ENCODE results near the gene CYYR1.

The CYYR1 gene
- 0 reads per million in 4 donors for total RNA-seq

DNA sequence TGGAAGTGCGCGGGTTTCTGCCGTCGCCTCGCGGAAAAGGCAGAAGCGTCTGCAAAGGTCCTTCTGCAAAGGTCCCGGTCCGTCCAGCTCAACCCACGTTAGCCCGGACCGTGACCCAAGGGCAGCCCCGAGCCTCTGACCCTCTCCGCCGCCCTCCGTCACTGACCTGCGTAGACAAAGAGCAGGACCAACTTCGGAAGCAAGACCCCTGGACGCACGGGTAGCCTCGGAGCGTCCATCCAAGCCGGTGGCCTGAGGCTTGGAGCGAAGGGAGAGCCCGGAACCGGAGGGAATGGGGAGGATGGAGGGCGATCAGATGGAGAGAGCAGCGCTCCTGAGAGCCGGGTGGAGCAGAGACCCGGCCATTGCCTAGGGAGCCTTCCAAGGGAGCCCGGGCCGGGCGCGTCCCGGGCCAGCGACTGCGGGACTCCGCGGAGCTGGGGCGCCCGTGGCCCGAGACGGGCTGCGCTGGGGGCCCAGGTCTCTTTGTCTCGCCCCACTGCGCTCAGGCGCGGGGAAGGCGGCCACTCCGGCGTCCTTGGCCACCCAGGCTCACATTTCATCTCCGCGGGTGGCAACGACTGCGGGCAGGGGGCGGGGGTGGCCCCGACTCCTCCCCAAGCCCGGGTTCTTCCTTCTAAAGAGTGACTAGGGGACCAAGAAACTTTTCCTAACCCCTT lies at the start of gene CYYR1:
TSS of gene CYYR1 (minus strand) at position 585 of the 680 bp plus-strand sequence. CDS start at position 239, 346 bp downstream.
- DNase-seq, result no peak

DNA sequence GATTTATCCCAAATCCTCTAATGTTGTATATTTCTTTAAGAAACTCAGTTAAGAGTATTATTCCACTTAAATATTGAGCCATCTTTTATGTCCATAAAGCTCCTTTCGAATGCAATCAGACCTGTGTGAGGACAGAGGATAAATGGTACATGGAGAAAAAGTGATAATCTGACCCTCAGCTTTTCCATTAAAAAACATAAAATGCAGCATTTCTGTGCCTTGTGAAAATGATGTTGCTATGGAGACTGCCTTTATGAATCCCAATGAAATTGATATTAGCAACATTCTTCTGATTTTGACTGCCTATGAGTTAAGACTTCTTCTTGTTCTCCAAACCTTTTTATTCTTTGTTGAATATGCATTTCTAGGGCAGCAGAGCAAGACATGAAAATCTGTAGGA lies 44.1 kb upstream of the CYYR1 start:
- no peak for DNase-seq

DNA sequence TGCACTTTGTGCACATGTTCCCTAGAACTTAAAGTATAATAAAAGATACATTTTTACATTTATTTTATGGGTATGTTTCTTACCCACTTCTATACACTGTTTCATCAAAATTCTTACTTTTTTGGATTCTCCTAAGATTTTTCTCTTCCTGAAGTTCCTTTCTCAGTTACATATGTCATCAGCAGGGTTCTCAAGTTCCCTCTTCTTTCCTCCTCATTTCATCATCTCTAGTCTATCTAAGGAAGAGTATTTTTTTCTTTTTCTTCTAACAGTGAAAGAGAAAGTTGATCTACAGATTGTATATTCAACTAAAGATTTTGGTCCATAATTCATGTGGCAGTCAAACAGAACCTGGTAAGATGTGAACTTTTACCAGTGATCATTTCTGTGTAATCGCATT lies 41.2 kb upstream of the CYYR1 start:
- DNase-seq, result no peak

DNA sequence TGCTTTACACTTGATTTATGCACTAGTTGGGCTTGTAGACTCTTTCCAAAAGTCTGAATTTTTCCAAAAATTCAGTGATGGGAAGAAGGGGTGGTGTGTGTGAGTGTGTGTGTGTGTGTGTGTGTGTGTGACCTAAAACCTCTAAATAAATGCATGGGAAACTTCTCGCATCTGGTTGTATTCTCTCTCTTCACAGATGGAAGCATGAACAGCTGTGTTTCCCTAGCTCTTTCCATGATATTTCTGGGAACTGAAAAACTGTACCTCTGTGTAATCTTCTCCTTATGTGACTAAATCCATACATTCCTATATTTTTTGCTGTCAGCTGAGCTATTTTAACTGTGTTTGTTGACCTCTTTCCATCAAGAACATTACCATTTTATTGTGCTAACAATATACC lies 26.2 kb upstream of the CYYR1 start:
- no peak for DNase-seq

GRCh38 chr21:26597981-26598380 lies 24.9 kb upstream of the CYYR1 start:
- DNase-seq, result no peak

DNA sequence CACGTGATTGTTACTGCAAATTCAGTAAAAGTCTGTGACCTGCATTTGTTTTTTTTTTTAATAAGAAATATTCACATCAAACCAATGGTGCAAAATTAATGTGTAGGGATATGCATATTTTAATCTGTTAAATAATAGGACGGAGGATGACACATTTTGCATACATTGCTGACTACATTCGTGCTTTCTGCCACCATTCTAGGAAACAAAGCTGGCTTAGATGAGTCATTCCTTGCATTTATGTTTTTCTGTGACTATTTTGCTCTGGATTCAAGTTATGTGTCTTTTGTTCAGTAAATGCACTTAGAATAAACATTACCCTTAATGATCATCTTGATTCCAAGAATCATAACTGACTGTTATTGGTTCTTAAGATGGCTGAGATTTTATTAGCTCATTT lies 23.9 kb upstream of the CYYR1 start:
- DNase-seq, result no peak

DNA sequence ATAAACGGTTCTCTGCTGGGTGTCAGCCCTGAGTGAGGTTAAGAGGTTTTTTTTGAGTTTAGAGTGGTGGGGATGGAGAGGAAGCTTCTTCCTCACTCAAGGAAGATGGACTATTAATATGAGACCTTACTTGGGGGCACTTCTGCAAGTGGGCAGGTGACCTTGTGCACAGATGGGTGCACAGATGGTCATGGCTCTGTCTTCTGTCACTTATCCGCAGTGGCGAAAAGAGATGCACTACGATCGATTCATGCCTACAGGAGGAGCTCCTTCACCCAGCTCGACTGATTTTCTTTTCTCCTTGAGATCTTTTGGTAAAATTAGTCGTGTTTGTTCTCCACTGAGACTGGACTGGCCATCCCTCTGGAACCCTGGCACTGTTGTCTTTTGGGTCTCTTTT lies 22.9 kb upstream of the CYYR1 start:
- DNase-seq, result no peak

GRCh38 chr21:26593800-26594199 lies 20.7 kb upstream of the CYYR1 start:
- DNase-seq, result no peak

DNA sequence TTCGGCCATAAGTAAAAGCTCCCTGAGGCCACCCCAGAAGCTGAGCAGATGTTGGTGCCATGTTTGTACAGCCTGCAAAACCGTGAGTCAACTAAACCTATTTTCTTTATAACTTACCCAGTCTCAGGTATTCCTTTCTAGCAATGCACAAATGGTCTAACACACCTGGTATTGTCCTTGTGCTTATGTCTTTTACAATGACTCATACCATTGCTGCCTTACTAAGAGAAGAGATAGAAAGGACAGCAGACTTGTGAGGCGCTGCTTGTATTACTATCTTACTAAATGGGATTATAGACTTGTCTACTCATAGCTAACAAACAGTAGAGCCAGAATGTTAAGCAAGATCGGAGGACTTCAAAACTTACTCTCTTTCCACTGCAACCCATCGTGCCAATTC lies 18.5 kb upstream of the CYYR1 start:
- no peak for DNase-seq

- DNase-seq, result no peak
Observed at GRCh38 chr21:26588446-26588845, 15.4 kb upstream of the CYYR1 start.

DNA sequence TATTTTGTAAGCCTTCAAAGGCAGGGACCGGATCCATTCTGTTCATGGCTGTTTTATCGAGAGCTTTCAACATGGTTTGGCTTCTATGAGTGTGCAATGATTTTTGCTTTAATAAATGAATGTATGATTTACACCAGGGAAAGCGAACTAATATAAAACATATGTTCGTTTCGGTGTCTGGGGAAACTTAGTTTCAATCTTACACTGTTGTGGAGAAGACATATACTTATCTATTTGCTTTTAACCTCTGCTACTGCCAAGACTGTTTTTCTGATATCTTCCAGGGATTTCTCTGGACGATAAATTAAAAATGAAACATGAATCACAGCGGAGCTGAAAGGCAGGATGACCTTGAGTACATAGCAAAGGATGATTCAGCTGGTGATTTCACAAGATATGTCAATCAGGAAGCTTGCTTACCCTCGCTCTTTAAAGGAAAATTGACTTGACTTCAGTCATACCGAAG lies 14.7 kb upstream of the CYYR1 start:
- no peak for DNase-seq

- DNase-seq, result no peak
Observed at GRCh38 chr21:26583769-26584168, 10.7 kb upstream of the CYYR1 start.

- no peak for DNase-seq
Observed at GRCh38 chr21:26581818-26582217, 8.7 kb upstream of the CYYR1 start.

DNA sequence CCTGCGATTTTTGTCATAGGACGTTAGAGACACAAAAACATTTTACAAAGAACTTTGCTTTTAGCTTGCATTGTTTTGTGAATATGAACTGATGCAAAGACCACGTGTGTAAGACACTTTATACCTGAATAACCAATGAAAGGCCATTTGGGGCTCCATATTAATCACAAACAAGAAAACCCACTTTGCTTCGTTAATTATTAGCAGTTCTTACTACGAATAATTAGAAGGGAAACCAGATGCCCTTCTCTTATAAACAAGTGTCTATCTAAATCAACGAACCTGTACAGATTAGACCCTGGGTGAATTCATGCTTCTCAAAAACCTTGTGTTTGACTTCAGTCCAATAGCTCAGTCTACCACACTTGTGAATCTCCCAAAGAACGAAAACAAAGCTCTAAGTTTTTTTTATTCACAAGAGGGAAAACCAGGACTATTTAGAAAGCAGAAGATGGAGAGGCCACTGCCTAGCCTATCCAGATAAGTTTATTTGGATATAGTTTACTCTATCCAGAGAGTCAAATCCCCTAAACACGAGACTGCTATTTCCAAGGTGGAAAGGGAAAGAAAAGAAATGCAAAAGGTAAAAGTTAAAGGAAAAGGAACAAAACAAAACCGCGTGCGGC lies 897 bp downstream of the CYYR1 start:
- DNase-seq, result no peak

DNA sequence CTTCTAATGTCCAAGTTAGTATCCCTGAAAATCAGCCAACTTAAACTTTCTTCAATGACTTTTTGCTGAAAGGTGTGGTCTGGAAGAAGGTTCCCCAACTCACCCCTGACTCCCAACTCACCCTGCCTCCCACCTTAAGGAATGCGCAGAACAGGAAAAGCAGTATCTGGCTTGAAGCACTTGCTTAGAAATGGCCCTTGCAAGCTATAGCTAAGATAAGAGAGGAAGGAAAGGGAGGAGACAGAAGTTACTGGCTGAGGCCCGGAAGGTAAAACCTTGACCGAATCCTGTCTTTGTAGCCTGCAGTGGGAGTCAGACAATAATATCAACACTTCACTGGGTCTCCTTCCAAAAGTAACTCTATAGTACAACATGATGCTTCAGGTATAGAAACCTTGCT lies 2.9 kb downstream of the CYYR1 start:
- no peak for DNase-seq

DNA sequence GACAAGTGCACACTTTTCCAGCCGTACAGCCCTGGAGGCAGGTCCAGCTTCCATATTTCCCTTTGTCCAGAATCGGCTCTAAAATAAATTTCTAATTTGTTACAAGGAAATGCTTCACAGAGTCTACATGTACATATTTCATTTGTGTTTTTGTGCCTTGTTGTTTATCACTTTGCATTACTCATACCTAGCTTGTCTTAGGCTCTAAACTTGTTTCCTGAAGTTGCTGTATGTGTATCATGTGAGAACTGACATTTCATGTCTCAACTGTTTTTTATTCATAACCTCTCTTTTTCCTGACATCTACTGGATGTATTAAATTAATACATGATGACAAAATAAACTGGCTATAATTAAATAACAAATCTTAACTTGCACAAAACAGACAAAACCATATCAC lies 7.5 kb downstream of the CYYR1 start:
- no peak for DNase-seq

DNA sequence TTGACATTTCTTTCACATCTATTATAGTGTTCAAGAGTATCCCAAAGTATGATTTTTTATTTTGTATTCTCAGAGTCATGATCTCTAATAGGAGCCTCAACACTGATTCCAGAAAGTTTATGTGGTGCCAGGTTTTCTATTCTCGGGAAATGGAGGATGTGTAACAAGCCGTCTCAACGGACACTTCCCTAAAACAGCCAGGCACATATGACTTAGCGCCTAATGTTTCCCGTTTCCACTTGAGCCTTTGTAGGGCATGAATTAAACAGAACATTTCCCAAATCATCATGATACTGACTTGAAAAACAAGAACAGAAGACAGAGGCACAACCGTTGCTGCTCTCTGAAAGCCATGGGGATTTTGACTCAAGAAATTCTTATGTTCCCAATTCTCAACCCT lies 8.0 kb downstream of the CYYR1 start:
- DNase-seq, result no peak

DNA sequence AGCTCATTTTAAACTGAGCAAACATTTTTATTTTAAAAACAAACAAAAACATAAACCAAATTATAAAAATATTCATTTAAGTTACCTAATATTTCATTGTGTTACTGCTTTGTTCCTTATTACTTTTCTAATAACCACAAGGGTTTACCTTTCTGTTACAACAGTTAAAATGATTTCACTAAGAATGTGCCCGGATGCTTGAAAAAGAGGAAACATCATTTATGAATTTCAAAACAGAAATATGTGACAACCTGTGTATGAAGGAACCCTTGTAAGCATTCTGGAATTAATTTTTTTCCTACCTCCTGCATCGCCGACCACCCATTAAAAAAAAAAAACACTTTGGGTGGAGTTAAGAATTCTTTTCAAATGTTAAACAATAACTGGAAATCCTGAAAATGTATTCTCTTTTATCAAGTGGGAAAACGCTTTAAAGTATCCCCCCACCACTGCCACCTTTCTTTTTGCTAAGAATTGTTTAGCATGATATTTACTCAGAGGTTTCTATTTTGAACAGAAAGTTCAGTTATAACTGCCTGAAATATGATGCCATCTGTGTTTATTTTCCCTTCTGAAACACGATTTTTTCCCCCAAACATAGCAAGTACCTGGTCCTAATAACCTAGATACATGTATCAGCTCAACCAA lies 9.1 kb downstream of the CYYR1 start:
- no peak for DNase-seq

DNA sequence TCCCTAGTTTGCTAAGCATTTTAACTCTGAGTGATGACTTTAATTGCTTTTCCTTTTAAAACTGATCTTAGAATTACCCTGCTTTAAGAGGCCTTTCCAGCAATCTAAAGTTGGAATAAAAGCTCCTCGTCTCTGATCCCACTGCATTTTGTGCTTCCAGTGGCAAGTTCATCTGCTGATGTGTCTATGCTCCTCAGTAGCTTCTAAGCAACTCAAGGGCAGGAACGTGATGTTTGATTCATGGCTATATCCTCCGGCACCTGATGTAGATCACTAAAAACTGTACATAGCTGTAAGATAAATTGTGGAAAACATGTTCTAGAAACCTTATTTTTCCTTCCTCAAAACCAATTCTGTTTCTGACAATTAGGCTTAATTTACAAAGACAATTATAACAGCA lies 12.5 kb downstream of the CYYR1 start:
- DNase-seq, result no peak

- no peak for DNase-seq
Observed at GRCh38 chr21:26559099-26559498, 14.0 kb downstream of the CYYR1 start.

DNA sequence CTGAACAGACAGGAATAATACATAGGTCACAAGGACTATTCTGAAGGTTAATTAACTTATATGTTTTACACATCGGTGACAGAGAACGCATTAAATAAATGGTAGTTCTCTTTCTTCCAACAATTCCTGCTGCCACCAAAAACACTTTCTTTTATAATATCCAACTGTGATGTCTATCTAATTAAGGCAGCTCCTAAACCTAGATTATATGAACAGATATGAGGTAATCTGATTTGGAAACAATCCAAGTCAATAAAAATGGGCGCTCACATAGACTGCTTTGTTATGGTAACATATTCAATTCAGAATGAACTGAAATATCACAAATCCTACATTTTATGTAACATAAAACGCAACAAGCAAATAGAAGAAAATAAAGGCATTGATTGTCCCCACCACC lies 16.0 kb downstream of the CYYR1 start:
- DNase-seq, result no peak

DNA sequence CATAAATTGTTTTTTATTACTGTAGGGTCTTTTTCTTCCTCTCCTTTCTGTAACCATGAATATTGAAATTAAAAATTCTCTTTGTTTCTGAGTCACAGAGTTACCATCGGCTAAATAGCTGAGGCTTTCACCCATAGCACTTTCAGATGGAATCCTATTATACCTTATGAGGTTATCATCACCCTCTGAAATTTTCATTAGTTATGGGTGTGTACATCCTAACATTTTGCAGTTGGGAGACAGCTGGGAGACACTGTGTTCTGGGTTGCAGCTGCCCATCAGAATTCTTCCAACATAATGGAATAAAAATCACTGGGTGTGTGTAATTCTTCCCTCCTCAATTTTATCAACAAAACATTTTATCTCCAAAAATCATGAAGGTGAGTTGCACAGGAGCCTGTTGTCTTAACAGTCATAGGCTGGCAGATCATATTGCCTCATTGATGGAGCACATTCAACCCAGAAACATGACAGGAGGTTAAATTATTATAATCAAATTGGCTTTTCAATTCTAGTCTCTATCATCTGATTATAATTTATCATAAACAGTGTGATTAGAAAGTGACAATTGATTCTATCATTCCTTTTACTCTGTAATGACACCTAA lies 17.4 kb downstream of the CYYR1 start:
- DNase-seq, result no peak

- DNase-seq, result no peak
Observed at GRCh38 chr21:26554365-26554764, 18.7 kb downstream of the CYYR1 start.

- DNase-seq, result no peak
Observed at GRCh38 chr21:26553898-26554297, 19.2 kb downstream of the CYYR1 start.
